GM19099 (cell line): ENCODE results near the gene ZFR2.

Source experiments
- POLR2A ChIP-seq: IDR thresholded peaks from 3 replicates; pipeline ENCODE4 v1.6.1; 2011; ENCODE audit warnings: low read depth; ENCODE audit not compliant: insufficient read length; ENCODE audit errors: extremely low read depth

The ZFR2 gene

DNA sequence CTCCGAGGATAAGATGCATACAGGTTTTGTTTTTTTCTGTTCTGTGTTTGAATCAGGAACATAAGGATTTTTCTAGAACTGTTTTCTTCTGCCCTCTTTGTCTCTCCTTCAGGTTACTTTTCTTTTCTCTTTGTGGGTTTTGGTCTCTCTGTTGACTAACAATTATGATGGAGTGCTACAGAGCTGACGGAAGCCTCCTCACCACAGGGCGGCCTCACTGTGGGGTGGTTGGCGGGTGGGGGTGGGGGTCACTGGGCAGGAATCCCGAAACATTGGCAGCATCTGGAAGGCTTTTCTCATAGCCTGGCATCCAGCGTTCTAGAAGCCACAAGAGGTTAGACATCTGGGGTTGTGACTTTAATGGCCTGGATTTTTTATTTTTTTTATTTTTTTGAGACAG, 70.7 kb downstream of the ZFR2 start:
- no peak for TF ChIP-seq POLR2A

DNA sequence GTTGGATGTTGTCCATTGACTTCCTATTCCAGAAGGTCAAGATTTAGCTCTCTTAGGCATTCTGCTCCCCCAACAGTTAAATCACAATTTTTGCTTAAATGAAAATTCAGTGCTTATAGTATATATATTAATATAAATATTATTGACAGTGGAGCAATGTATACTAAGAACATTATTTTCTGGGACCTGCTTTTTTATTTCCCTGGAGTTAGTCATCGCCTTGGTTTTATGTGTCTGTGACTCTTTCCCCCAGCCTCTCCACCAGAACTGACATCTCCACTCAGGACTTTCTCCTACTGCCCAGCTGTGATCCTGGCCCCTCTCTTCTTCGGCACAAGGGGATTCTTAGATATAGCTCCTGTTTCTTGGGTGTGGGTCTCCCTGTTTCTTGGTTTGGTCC, 72.5 kb downstream of the ZFR2 start:
- TF ChIP-seq POLR2A = no peak

DNA sequence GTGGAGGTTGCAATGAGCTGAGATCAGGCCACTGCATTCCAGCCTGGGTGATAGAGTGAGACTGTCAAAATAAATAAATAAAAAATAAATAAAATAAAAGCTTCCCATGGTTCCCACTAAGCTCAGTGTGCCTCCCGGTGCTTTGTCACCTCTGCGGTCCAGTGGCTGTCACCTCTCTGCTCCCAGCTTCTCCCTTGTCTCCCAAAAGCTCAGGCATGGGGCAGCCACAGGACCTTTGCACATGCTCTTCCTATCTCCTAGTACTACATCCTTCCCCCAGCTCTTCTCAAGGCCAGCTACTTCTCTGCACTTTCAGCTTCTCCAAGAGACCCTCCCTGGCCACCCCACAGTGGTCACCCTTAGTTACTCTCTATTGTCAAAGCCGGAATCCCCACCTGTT, 75.0 kb downstream of the ZFR2 start:
- TF ChIP-seq POLR2A = no peak

GRCh38 chr19:3792114-3792513, 76.7 kb downstream of the ZFR2 start:
- no peak for TF ChIP-seq POLR2A

- TF ChIP-seq POLR2A = no peak
Observed at GRCh38 chr19:3790941-3791340, 77.9 kb downstream of the ZFR2 start.

- no peak for TF ChIP-seq POLR2A
Observed at GRCh38 chr19:3790209-3790734, 78.6 kb downstream of the ZFR2 start.

- no peak for TF ChIP-seq POLR2A
Observed at GRCh38 chr19:3788996-3789778, 79.7 kb downstream of the ZFR2 start.

DNA sequence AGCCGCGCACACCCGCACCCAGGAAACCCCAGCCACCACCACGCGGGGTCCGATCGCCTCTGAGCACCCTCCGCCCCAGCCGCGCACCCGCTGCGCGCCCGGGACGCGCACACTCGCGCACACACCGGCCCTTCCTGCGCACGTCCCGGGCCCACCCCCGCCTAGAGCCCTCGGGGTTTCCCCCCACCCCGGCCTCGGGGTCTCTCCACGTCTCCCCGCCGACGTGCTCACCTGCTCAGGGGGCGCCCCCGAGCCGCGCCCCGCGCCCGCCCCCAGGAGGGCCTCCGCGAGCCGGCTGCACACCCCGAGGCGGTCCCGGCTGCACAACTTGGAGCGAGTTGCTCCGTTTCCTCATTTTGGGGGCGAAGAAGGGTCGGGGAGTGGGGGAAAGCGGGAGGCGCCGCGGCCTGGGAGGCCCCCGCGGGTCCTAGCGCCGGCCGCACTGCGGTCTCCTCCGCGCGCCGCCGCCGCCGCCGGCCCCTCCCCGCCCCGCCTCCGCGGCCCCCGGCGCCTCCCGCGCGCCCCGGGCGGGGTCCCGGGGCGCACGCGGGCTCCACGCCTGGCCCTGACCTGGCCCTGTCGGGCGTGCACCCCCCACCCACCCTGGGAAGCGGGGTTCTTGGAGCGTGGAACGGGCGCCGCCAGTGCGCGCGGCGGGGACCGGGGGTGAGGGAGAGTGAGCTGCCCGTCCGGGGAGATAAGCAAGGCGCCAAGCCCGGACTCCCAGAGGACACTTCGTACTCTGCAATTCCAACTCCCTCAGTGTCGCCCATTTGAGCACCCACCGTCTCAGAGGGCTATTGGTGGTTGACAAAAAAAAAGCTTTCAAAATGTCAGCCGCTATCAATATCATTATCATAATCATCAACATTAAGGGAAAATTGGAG, 82.7 kb downstream of the ZFR2 start, which contains the start of gene MATK:
Gene MATK (minus strand): TSS at position 444 of the 887 bp plus-strand sequence. CDS start 1,246 bp downstream, outside the sequence.
- no peak for TF ChIP-seq POLR2A

DNA sequence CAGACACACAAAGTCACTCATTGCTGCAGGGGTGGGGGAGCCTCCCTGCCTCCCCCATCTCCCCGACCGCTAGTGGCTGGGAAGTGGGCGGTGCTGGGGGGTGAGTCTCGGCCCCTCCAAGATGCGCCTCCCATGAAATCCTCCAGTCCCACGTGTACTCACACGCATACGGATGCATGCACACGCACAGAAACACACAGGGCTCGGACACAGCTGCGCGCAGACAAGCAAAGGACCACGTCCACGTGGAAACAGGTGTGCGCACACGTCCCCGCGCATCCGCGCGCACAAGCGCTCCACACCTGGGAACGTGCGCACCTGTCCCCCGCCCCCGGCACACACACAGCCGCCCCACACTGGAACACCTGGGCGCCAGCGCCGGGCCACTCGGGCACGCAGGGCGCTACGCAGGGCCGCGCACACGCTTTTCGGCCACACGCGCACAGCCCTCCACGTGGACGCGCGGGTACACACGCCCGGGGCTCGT, 83.3 kb downstream of the ZFR2 start:
- no peak for TF ChIP-seq POLR2A

- no peak for TF ChIP-seq POLR2A
Observed at GRCh38 chr19:3784607-3785450, 84.0 kb downstream of the ZFR2 start.

- no peak for TF ChIP-seq POLR2A
Observed at GRCh38 chr19:3783660-3784584, 84.9 kb downstream of the ZFR2 start.

DNA sequence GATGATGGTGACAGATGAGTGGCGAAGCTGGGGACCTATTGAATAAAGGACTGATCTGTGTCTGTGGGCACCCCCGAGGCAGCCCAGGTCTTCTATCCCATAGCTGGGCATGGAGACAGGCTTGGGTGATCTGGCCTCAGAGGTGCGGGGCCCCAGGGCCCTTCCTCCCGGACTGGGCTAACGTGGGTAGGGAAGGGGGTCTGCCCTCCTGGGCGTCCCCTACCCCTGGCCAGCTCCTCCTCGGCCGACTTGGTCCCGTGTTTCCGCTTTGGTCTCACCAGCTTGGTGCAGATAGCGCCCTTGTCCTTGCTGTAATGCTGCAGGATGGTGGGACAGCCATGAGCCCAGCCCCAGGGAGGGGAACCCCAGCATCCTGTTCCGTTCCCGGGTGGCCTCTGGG, 85.9 kb downstream of the ZFR2 start:
- no peak for TF ChIP-seq POLR2A

GRCh38 chr19:3782330-3782729, 86.5 kb downstream of the ZFR2 start:
- TF ChIP-seq POLR2A = no peak
